ENCODE results near the gene NMNAT2.

GRCh38 chr1:183241471-183241870, 176.7 kb downstream of the NMNAT2 start:
- TF ChIP-seq CTCF (IDR thresholded peaks at IDR 0.05; ENCODE audit: low read depth, low read length), result no peak
- TF ChIP-seq EZH2phosphoT487 (IDR thresholded peaks at IDR 0.05; ENCODE audit: low read depth), result no peak

Data from OCI-LY3 (cell line).